NAMALWA (cell line): ENCODE results near the gene SUSD3.
A peak's percentile ranks its signal among the peaks of the same experiment; 100 is the strongest.

Experiments used
- DNase-seq: peaks from one replicate; pipeline ENCODE4 v3.0.0-alpha.2; 2015; ENCODE audit warnings: low spot score

The SUSD3 gene

DNA sequence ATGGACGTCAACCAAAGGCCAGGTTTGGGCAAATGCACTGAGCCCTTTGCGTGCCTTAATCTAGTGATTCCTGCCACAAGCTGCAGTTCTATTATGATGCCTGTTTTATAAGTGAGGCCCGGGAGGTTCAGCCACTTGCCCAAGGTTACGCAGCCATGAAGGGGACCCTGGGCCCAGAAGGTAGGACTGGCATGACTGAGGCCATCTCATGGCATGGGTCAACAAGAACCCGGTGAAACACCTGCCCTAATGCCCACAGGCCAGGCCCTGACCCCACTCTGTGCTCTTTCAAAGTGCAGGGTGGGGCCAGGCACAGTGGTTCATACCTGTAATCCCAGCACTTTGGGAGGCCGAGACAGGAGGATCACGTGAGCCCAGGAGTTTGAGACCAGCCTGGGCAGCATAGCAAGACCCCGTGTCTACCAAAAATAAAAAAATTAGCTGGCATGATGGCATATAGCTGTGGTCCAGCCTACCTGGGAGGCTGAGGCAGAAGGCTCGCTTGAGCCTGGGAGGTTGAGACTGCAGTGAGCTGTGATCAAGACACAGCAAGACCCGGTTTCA, 66.9 kb downstream of the SUSD3 start:
- DNase-seq, result no peak

DNA sequence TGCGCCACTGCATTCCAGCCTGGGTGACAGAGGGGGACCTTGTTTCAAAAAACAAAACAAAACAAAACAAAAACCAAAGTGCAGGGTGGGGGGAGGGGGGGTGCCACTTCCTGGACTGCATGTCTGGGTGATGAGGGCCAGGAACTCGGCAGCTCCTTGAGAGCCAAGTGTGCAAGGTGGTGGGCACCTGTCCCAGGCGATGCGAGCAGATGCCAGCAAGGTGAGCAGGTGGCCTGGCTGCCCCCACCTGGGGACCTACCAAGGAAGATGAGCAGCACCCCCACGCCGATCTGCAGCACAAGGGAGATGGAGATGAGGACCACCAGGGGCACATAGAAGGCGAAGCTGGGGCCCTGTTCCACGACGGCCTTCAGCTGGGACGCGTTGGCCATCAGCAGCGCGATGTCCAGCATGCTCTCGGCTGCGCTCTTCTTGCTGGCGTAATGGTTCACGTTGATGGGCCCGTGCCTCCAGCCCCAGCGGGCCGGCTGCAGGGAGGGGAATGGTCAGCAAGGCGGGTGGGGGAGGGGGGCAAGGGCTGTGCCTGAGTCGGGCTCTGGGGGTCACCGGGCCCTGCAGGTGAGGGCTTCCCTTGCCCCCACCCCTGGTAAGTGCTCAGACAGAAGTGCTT, 67.8 kb downstream of the SUSD3 start:
- DNase-seq, result no peak

- DNase-seq, result no peak
Measured at GRCh38 chr9:93126825-93127368, 68.4 kb downstream of the SUSD3 start.

DNA sequence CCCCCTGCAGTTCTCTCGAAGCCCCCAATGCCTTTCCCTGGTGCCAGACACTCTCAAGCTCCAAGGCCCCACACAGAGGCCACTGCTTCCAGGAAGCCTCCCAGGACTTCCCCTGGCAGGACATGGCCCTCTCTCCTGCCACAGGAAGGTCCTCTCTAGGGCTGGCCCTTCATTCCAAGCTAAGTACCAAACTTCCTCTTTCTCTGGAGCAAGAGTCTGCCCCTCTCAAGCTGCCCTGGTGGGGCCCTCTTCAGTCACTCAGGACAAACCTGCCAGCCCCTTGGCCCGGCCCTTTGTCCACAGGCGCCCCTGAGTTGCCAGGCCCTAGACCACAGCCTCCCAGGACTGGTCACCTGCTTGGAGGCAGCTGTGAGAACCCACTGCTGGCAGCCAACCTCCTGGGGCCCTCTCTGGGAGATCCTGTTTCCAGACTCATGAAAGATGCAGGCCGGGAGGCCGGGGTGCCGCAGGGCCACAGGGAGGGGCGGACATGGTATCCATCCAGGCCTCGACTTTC, 69.0 kb downstream of the SUSD3 start:
- no peak for DNase-seq

GRCh38 chr9:93128011-93128714, 69.7 kb downstream of the SUSD3 start:
- no peak for DNase-seq

GRCh38 chr9:93128715-93129224, 70.3 kb downstream of the SUSD3 start:
- no peak for DNase-seq

DNA sequence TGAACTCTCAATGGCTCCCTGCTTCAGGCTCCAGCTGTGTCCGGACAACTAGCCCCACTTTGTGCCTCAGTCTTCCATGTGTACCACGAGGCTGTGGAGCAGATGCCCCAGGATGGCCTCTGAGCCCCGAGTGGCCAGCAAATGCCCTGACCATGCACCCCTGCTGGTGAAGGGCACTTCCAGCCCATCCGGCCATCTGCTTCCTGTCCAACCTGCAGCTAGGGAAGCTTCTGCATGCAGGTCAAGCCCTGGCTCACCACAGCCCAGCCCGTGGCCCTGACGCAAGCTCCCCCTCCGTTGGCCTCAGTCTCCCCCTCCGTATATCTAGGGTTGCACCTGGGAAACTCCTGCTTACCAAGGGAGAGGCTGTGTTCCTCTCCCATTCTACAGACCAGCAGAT, 70.8 kb downstream of the SUSD3 start:
- DNase-seq, result no peak

- no peak for DNase-seq
Measured at GRCh38 chr9:93129691-93130500, 71.4 kb downstream of the SUSD3 start.

DNA sequence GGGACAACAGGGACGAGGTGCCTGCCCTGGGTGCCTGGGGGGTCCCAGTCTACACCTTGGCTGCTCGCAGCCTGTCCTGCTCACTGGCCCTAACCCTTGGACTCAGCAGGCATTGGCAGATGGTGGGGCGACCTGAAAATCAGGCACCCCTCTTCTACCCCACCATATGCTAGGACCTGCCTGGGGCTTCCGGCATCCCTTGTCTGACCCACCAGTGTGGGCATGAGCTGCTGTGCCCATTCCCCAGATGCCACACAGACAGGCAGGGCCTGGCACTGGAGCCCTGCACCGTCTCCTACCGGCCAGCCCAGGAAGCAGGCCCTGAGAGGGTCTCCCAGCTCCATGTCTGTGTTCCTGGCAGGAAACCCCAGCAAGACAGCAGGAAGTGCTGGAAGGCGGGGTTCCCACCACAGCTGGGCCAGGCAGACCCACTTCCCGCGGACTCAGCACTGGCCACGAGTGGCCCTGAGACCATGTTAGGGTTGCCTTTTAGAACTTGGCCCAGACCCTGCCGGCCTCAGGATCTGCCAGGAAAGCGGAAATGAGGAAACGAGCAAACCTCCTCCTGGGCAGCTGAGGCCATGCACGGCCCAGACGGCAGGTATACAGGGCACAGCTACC, 72.5 kb downstream of the SUSD3 start:
- DNase-seq, result no peak

- DNase-seq, result no peak
Measured at GRCh38 chr9:93131599-93132286, 73.2 kb downstream of the SUSD3 start.

DNA sequence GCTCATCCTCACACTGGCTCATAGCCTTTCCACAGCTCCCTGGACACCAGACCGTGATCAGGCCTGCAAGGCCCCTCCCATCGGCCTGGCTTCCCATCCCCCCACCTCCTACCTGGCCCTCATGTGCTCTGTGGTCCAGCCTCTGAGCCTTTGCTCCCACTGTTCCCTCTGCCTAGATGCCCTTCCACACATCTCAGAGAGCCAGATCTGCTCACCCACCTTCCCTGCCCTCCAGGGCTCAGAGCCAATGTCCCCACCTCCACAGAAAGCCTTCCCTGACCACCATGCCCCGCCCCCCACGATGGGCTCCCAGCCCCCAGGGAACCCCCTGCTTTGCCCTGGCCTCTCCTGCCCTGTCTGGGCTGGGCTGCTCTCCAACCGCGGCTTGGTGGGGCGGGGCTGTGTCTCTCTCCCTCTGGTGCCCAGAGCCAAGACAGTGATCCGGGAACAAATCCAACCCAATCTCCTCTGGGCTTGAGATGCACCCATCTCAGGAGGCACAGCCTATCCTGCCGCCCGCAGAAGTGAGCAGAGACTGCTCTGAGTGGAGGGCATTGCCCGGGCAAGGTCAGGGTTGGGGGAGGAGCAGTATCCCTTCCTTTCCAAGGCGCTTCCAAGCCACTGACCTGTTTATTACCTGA, 73.9 kb downstream of the SUSD3 start:
- DNase-seq, result no peak

- DNase-seq, result no peak
Measured at GRCh38 chr9:93132946-93133680, 74.6 kb downstream of the SUSD3 start.

GRCh38 chr9:93133681-93134014, 75.1 kb downstream of the SUSD3 start:
- peak; percentile 68 for DNase-seq

DNA sequence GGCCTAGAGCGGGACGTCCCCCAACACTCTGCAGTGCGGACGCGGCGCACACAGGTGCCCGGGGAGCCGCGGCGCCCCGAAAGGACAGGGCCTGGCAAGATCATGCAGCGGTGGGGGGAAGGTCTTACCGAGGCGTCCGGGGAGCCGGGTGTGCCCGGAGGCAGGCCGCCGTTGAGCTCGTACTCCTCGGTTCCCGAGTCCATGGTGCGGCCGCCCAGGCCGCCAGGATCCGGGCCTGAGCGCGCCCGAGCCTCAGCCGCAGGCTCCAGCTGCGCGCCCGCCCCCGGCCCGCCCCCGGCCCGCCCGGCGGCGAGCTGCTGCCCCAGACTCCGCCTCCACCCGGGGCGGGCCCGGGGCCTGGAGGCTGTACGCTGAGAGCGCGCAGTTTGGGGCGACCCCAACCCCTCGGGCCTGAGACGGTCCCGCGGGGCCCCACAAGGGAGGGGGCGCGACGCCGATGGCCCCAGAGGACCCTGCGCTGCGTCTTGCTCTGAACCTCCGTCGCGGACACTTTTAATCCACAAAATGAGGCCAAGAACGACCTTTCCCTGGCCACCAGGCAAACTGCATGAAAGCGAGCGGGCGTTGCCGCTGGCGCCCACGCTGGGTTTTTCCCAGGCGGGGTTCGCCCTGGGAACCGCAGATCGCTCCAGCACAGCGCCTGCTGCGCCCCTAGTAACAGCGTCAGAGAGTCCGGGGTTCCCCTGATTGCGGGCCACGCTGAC, 75.7 kb downstream of the SUSD3 start, which contains the start of gene NINJ1:
Gene NINJ1, minus strand, starts transcription at position 237 of the 725 bp plus-strand sequence. Its CDS starts 34 bp downstream, at position 203.
- peak; percentile 65 for DNase-seq
